Kidney (tissue), 14 donors: ENCODE data around the gene MYH6. TPM values are rescaled to one million over a fixed set of nuclear protein-coding genes. Genes with fewer than 3 reads are reported as not detected.
A peak's percentile ranks its signal among the peaks of the same experiment; 100 is the strongest.

ENCODE experiments used
- DNase-seq, 5 donors: peaks; one replicate each; pipeline ENCODE4 v3.0.0-alpha.2; 2013 to 2020
- FAIRE-seq: peaks from 2 replicates; lab custom pipeline; 2012; peaks lifted over from hg19 to GRCh38; lab: Jason Lieb, UNC
- H3K27ac ChIP-seq, 2 donors: one replicate each; pipeline ENCODE4 v1.7.0; 2013; ENCODE audit warnings: low read depth in 2 of 2, low read length in 2 of 2, inconsistent platforms in 1 of 2
- H3K27me3 ChIP-seq: one replicate; pipeline ENCODE4 v1.7.1; 2013; ENCODE audit warnings: low read length, inconsistent platforms; ENCODE audit not compliant: control insufficient read depth, insufficient read depth
- H3K36me3 ChIP-seq, 3 donors: one replicate each; pipeline versions ENCODE4 v1.7.0 to v1.7.1; 2013; ENCODE audit warnings: low read length in 3 of 3, control low read depth in 1 of 3, inconsistent platforms in 1 of 3; ENCODE audit not compliant: insufficient read depth in 3 of 3, control insufficient read depth in 2 of 3
- H3K4me1 ChIP-seq, 3 donors: one replicate each; pipeline versions ENCODE4 v1.7.0 to v1.7.1; 2013; ENCODE audit warnings: low read length in 3 of 3, inconsistent platforms in 1 of 3, low read depth in 1 of 3; ENCODE audit not compliant: control insufficient read depth in 2 of 3, insufficient read depth in 2 of 3
- H3K4me3 ChIP-seq, 3 donors: one replicate each; pipeline versions ENCODE4 v1.7.0 to v1.8.1; 2013; ENCODE audit warnings: low read length in 3 of 3, control low read depth in 1 of 3, inconsistent platforms in 1 of 3
- H3K9ac ChIP-seq, 3 donors: one replicate each; pipeline versions ENCODE4 v1.7.0 to v1.7.1; 2013; ENCODE audit warnings: low read length in 3 of 3, control low read depth in 1 of 3, inconsistent platforms in 1 of 3
- H3K9me3 ChIP-seq, 3 donors: one replicate each; pipeline versions ENCODE4 v1.7.0 to v1.7.1; 2013; ENCODE audit warnings: low read length in 3 of 3, control low read depth in 1 of 3, inconsistent platforms in 1 of 3; ENCODE audit not compliant: control insufficient read depth in 2 of 3, insufficient read depth in 1 of 3
- CTCF ChIP-seq: IDR thresholded peaks from 3 replicates; pipeline ENCODE4 v1.5.1; 2012; ENCODE audit warnings: mild to moderate bottlenecking, moderate library complexity, borderline replicate concordance; ENCODE audit not compliant: insufficient read depth; ENCODE audit errors: extremely low read depth
- intact Hi-C: fragments of 100-400 bp; cut with DNase I; formaldehyde crosslinking; loops from one replicate; pipeline ENCODE4 v1.11.1; 2022
- polyA plus RNA-seq: library from polyadenylated mRNA; stranded (reverse); fragments of 350-450 nt; fragmentation: Illumina TruSeq; extraction: RNeasy Lipid Tissue Mini Kit (QIAGEN cat#74804); gene quantifications from one replicate; pipeline ENCODE4 v1.2.3, GENCODE V29; 2014; ENCODE audit warnings: low read depth, low replicate concordance; ENCODE audit not compliant: insufficient read depth
- total RNA-seq: library from RNA; stranded (reverse); fragmentation: NEBNext Ultra II Directional; extraction: Animal tissue kit (Norgen Biotek cat#: 25700); gene quantifications from one replicate; pipeline ENCODE4 v1.2.1, GENCODE V29; 2021
- donor health status: control.
- donor health status: control.
- donor health status: control.
- donor health status: control.
- donor health status: control.
- donor health status: DM: yes; HTN: yes; CAD: no.
- donor health status: Normal renal cell carcinoma (clear cell type).

Gene MYH6
- total and polyA plus RNA-seq, 2 donors from 2014 or later, result 0.03 to 0.13 TPM

GRCh38 chr14:23380197-23380914 lies 27.7 kb downstream of the MYH6 start:
- FAIRE-seq (no peak), DNase-seq (peak in 1 of 5 donors; percentile 60)
- TF ChIP-seq CTCF, result no peak
- no peak overlapping the region for H3K4me3 ChIP-seq
- no peak overlapping the region for H3K27ac ChIP-seq
- H3K36me3 ChIP-seq, result no peaks in the 10 kb centered on the region
- no peaks in the 10 kb centered on the region for H3K27me3 ChIP-seq
- intact Hi-C loops, result no loop called here
- no peak overlapping the region for H3K9ac ChIP-seq
- no peaks in the 10 kb centered on the region for H3K9me3 ChIP-seq
- H3K4me1 ChIP-seq, result no peaks in the 10 kb centered on the region

- Histone ChIP-seq H3K4me3 (no peak overlapping the region), H3K36me3 (no peaks in the 10 kb centered on the region), H3K9ac (no peak overlapping the region), H3K27me3 (no peaks in the 10 kb centered on the region), H3K4me1 (no peaks in the 10 kb centered on the region), H3K9me3 (no peaks in the 10 kb centered on the region), H3K27ac (no peak overlapping the region)
- TF ChIP-seq CTCF, result peak; percentile 83
- DNase-seq (peak in 4 of 5 donors; percentile 42 to 83 (median 54)), FAIRE-seq (no peak)
- intact Hi-C loops, result no loop called here
Measured at GRCh38 chr14:23379366-23380196, 28.5 kb downstream of the MYH6 start.

- no peak for DNase-seq
- Histone ChIP-seq H3K27me3 (no peaks in the 10 kb centered on the region), H3K9ac (no peak overlapping the region), H3K27ac (no peak overlapping the region), H3K4me3 (no peak overlapping the region), H3K36me3 (no peaks in the 10 kb centered on the region), H3K9me3 (no peaks in the 10 kb centered on the region), H3K4me1 (no peaks in the 10 kb centered on the region)
- no peak for FAIRE-seq
- intact Hi-C loops, result no loop called here
- no peak for TF ChIP-seq CTCF
Measured at GRCh38 chr14:23378612-23379220, 29.4 kb downstream of the MYH6 start.
